Motor neuron (in vitro differentiated cells): ENCODE measurements around the gene LYPD8. TPM values are rescaled to one million over a fixed set of nuclear protein-coding genes. Genes with fewer than 3 reads are reported as not detected.

Experiments
- ATAC-seq, 8 experiments: fragments of 200-7000 bp; cut with Tn5 transposase; replicated peaks in 6 of 8; 2 replicates each; pipeline ENCODE4 v1.8.0; 2021; ENCODE audit warnings: mild to moderate bottlenecking in 8 of 8, moderate library complexity in 8 of 8
- H3K27ac ChIP-seq, 2 donors: fragments of 250-450 bp; sonication (Bioruptor Pico); 2 replicates each; pipeline ENCODE4 v1.9.0; 2021; ENCODE audit warnings: antibody characterized with exemption in 2 of 2, mild to moderate bottlenecking in 2 of 2, moderate library complexity in 1 of 2
- H3K4me1 ChIP-seq, 2 donors: fragments of 250-450 bp; sonication (Bioruptor Pico); replicated peaks in 1 of 2; 2 replicates each; pipeline ENCODE4 v1.6.1; 2021; ENCODE audit warnings: antibody characterized with exemption in 2 of 2, mild to moderate bottlenecking in 2 of 2, moderate library complexity in 1 of 2
- H3K4me3 ChIP-seq, 5 donors: fragments of 250-450 bp; sonication (Bioruptor Pico); 2 replicates each; pipeline ENCODE4 v1.9.0; 2021; ENCODE audit warnings: antibody characterized with exemption in 5 of 5, mild to moderate bottlenecking in 5 of 5, moderate library complexity in 4 of 5
- WGBS, 10 experiments: fragments of 450-650 bp; shearing (Covaris generic); methylation state at CpG; one replicate each; pipeline ENCODE4 v1.0.0; 2022; 5-methylcytosine and 5-hydroxymethylcytosine counted together
- in situ Hi-C, 9 experiments: fragments of 400-800 bp; cut with MboI; loops; one replicate each; pipeline ENCODE4 v1.15.0; 2021; ENCODE audit warnings: low sequenced_read_pairs in 9 of 9, low pct_unique_long_range_greater_than_20kb in 2 of 9; ENCODE audit not compliant: unreplicated experiment in 9 of 9
- total RNA-seq, 8 experiments: library from RNA; unstranded; fragments of 300-600 nt; gene quantifications; 2 replicates each; pipeline versions ENCODE4 v1.2.3 to v1.2.4, GENCODE V29; 2022

Gene LYPD8
- total RNA-seq, 8 experiments from 2014 or later: 0.24 to 0.59 TPM; not detected in 6

- Histone ChIP-seq H3K4me3 (no peak overlapping the region), H3K27ac (no peak overlapping the region), H3K4me1 (no peaks in the 10 kb centered on the region)
- 7 to 60% (median 44%) methylated on average over 5 to 13 of the region's 13 CpGs for WGBS, 10 experiments
- ATAC-seq: no peak
- in situ Hi-C loops: no loop called here
Observed at GRCh38 chr1:248730507-248731335, 24.8 kb downstream of the LYPD8 start.

DNA sequence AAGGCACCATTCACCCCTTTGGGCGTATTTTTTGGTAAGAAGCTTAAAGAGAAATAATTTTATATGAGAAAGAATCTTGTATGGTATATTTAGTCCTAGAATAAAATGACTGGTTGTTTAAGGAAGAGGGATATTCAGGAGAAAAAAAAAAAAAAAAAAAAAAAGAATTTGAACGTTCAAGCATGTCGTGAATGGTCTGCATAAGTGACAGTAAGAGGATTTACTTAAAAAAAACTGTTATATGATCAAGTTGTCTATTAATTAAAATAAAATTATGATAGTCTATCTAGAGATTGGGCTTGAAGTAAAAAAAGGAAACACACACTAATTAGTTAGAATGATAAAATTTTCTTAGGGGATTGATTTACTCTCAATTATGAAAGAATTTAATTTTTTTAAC, 41.3 kb downstream of the LYPD8 start:
- 0 to 25% (median 9%) methylated on average over 1 to 3 of the region's 3 CpGs for WGBS, 10 experiments
- Histone ChIP-seq H3K27ac (no peak overlapping the region), H3K4me1 (no peaks in the 10 kb centered on the region), H3K4me3 (no peak overlapping the region)
- no peak for ATAC-seq
- in situ Hi-C loops: no loop called here

DNA sequence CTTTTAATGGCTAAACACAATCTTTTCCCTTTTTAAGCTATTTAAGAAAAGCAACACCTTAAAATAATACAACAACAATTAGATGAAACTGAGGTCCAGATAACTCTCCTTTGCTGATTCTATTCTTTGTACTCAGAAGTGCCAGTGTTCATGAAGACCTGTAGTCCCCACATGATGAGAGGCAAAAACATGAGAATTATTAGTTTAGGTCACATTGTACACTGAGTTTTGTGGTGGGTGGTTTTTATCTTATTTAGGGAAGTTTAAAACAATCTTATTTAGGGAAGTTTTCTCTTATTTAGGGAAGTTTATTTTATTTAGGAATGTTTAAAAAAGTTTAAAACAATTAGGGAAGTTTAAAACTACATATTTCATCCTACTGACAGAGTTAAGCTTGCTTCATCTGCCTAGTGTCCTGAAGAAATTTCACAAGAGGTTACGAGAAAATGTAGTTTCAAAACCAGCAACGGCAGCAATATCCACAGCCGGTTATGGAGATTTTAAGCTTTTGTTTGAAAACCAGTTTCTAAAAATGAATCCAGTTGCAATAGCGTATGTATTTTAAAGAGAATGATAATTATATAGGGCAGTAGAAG, 45.2 kb downstream of the LYPD8 start:
- Histone ChIP-seq H3K4me1 (no peaks in the 10 kb centered on the region), H3K4me3 (no peak overlapping the region), H3K27ac (no peak overlapping the region)
- in situ Hi-C loops: no loop called here
- WGBS, 10 experiments: 0 to 70% (median 60%) methylated on average over 2 to 4 of the region's 4 CpGs
- no peak for ATAC-seq

- peak in 1 of 8 experiments; percentile 20 for ATAC-seq
- no peaks in the 10 kb centered on the region for H3K4me1 ChIP-seq
- H3K27ac ChIP-seq: no peak overlapping the region
- 0 to 63% (median 19%) methylated on average over 1 to 2 of the region's 2 CpGs; no CpG with 5 or more reads in 4 of the 10 experiments for WGBS, 10 experiments
- no peak overlapping the region for H3K4me3 ChIP-seq
- in situ Hi-C loops: no loop called here
Observed at GRCh38 chr1:248704606-248705005, 51.0 kb downstream of the LYPD8 start.

GRCh38 chr1:248703674-248704073, 51.9 kb downstream of the LYPD8 start:
- Histone ChIP-seq H3K27ac (no peak overlapping the region), H3K4me3 (no peak overlapping the region), H3K4me1 (no peaks in the 10 kb centered on the region)
- in situ Hi-C loops: no loop called here
- ATAC-seq: no peak
- 0 to 88% (median 55%) methylated on average over 1 to 2 of the region's 2 CpGs; no CpG with 5 or more reads in 1 of the 10 experiments for WGBS, 10 experiments

GRCh38 chr1:248702714-248703113, 52.8 kb downstream of the LYPD8 start, which contains the start of gene OR14I1:
Gene OR14I1 (minus strand): TSS chr1:248702766.
- WGBS, 10 experiments: 0 to 38% (median 20%) methylated on average over 1 of the region's 1 CpG
- Histone ChIP-seq H3K27ac (no peak within 1 kb of the TSS), H3K4me3 (no peak within 1 kb of the TSS), H3K4me1 (no peaks in the 10 kb centered on the region)
- in situ Hi-C loops: no loop called here
- no peak for ATAC-seq

- in situ Hi-C loops: no loop called here
- ATAC-seq: no peak
- no peaks in the 10 kb centered on the region for H3K4me1 ChIP-seq
- no peak overlapping the region for H3K27ac ChIP-seq
- WGBS, 10 experiments: 0 to 80% (median 23%) methylated on average over 1 of the region's 1 CpG; no CpG with 5 or more reads in 4 of the 10 experiments
- H3K4me3 ChIP-seq: no peak overlapping the region
Observed at GRCh38 chr1:248699099-248699498, 56.5 kb downstream of the LYPD8 start.

DNA sequence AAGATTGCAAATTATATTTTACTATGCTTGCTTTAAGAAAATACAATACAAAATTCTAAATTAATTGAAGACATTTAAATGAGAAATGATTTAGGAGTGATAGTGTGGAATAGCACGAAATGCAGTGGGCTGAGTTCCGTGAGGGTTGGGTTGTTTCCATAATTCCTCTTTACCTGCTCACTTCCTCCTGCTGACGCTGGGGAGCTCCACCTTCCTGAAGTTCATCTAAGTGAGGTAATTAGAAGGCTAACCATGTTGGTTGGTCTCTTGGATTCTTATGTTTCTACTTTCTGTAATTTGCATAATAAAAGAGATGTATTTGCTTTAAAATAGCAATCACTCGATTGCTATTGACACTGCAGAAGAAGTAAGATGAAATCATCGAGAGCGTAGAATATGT, 57.7 kb downstream of the LYPD8 start:
- ATAC-seq: no peak
- in situ Hi-C loops: no loop called here
- no peak overlapping the region for H3K27ac ChIP-seq
- no peak overlapping the region for H3K4me3 ChIP-seq
- no peaks in the 10 kb centered on the region for H3K4me1 ChIP-seq
- WGBS, 10 experiments: 8 to 100% (median 43%) methylated on average over 1 to 6 of the region's 6 CpGs

- ATAC-seq: no peak
- in situ Hi-C loops: no loop called here
- no peaks in the 10 kb centered on the region for H3K4me1 ChIP-seq
- 31 to 80% (median 48%) methylated on average over 1 to 3 of the region's 3 CpGs; no CpG with 5 or more reads in 1 of the 10 experiments for WGBS, 10 experiments
- H3K4me3 ChIP-seq: no peak overlapping the region
- H3K27ac ChIP-seq: no peak overlapping the region
Observed at GRCh38 chr1:248696774-248697173, 58.8 kb downstream of the LYPD8 start.

GRCh38 chr1:248696261-248696660, 59.3 kb downstream of the LYPD8 start:
- 15 to 67% (median 36%) methylated on average over 1 to 3 of the region's 3 CpGs for WGBS, 10 experiments
- Histone ChIP-seq H3K27ac (no peak overlapping the region), H3K4me3 (no peak overlapping the region), H3K4me1 (no peaks in the 10 kb centered on the region)
- in situ Hi-C loops: no loop called here
- ATAC-seq: peak in 3 of 8 experiments; percentile 28 to 80 (median 61)

- in situ Hi-C loops: no loop called here
- 29 to 89% (median 67%) methylated on average over 1 to 10 of the region's 13 CpGs; no CpG with 5 or more reads in 1 of the 10 experiments for WGBS, 10 experiments
- no peaks in the 10 kb centered on the region for H3K4me1 ChIP-seq
- no peak overlapping the region for H3K27ac ChIP-seq
- ATAC-seq: peak in 1 of 8 experiments; percentile 50
- no peak overlapping the region for H3K4me3 ChIP-seq
Observed at GRCh38 chr1:248695451-248696132, 60.0 kb downstream of the LYPD8 start.

DNA sequence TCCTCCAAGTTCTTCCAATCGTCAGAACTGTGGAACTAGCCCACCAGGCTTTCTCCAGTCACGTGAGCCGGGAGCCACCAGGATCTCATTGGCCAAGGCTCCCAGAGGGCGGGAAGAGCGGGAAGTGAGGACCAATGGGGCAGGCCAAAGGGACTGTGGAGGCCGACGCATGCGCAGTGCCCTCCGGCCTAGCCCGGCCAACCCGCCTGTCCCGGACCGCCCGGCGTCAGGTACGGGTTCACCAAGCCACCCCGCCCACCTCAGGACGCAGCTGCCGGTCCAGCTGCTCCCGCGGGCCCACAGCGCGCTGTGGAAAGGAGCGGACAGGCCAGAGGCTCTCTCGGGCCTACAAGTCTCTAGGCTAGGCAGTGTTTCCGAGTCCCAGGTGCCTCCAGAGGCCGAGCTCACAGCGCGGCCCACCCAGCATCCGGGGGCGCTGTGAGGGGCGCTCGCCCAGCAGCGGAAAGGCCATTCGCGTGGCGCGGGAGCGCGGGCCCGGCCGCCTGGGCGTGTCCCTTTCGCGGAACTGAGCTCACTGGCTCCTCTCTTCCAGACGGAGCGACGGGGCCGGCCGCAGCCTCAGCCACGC, 63.9 kb downstream of the LYPD8 start:
- H3K27ac ChIP-seq: no peak overlapping the region
- in situ Hi-C loops: no loop called here
- no peak for ATAC-seq
- WGBS, 10 experiments: 60 to 92% (median 81%) methylated on average over 1 to 38 of the region's 51 CpGs; no CpG with 5 or more reads in 4 of the 10 experiments
- no peak overlapping the region for H3K4me3 ChIP-seq
- H3K4me1 ChIP-seq: no peaks in the 10 kb centered on the region
